GM12878 (cell line): ENCODE data around the gene COL9A1. TPM values are rescaled to one million over a fixed set of nuclear protein-coding genes. Genes with fewer than 3 reads are reported as not detected.

Source experiments
- ATAC-seq: fragments of 200-7000 bp; cut with Tn5 transposase; 3 replicates; pipeline ENCODE4 v1.9.1; 2020; ENCODE audit warnings: mild to moderate bottlenecking, moderate library complexity
- BruUV-seq: library from RNA; stranded (reverse); fragments of 400-500 nt; replicated peaks from 2 replicates; lab custom pipeline; 2021; lab: Mats Ljungman, UMichigan
- CTCF ChIA-PET: fragments of 300-600 bp; sonication (Branson Sonifier 250); formaldehyde crosslinking; extraction: SDS; loops from one replicate; lab custom pipeline; 2021; ENCODE audit warnings: inconsistent platforms; lab: Yijun Ruan, JAX
- POLR2A ChIA-PET: fragments of 350-600 bp; formaldehyde crosslinking; extraction: SDS; loops from one replicate; lab custom pipeline; 2021; ENCODE audit warnings: inconsistent platforms; lab: Charles Lee
- RAD21 ChIA-PET: fragments of 300-600 bp; sonication (Branson Sonifier 250); formaldehyde crosslinking; loops from one replicate; lab custom pipeline; 2023; ENCODE audit warnings: antibody characterized with exemption; ENCODE audit not compliant: unreplicated experiment; lab: Charles Lee
- SMC1A ChIA-PET: fragments of 300-600 bp; sonication (Branson Sonifier 250); formaldehyde crosslinking; loops from one replicate; lab custom pipeline; 2023; ENCODE audit not compliant: unreplicated experiment, uncharacterized antibody; lab: Charles Lee
- DNase-seq: peaks from one replicate; pipeline ENCODE4 v3.0.0-alpha.2; 2011; ENCODE audit warnings: low read depth, low spot score
- FAIRE-seq: peaks from 3 replicates; lab custom pipeline; 2011; peaks lifted over from hg19 to GRCh38; lab: Jason Lieb, UNC
- H2AFZ ChIP-seq: 2 replicates; pipeline ENCODE4 v1.6.0; 2011; ENCODE audit warnings: low read depth, low read length, control low read depth; ENCODE audit not compliant: control insufficient read depth
- H3K27ac ChIP-seq: 2 replicates; pipeline ENCODE4 v1.5.1; 2011; ENCODE audit warnings: control low read depth; ENCODE audit not compliant: control insufficient read depth, insufficient read depth
- H3K27me3 ChIP-seq, 2 experiments: replicated peaks in 1 of 2; 2 replicates each; pipeline versions ENCODE4 v1.6.0 to v1.6.1; 2011; ENCODE audit warnings: low read length in 1 of 2; ENCODE audit not compliant: control insufficient read depth in 2 of 2, insufficient read depth in 2 of 2
- H3K36me3 ChIP-seq, 2 experiments: 2 replicates each; pipeline ENCODE4 v1.5.1; 2011; ENCODE audit warnings: low read length in 1 of 2; ENCODE audit not compliant: control insufficient read depth in 2 of 2, insufficient read depth in 2 of 2
- H3K4me1 ChIP-seq: 2 replicates; pipeline ENCODE4 v1.6.1; 2011; ENCODE audit warnings: mild to moderate bottlenecking, low read length, moderate library complexity, mixed read lengths; ENCODE audit not compliant: control insufficient read depth, insufficient read depth
- H3K4me2 ChIP-seq: 2 replicates; pipeline ENCODE4 v1.6.0; 2011; ENCODE audit warnings: control low read depth; ENCODE audit not compliant: control insufficient read depth, insufficient read depth
- H3K4me3 ChIP-seq: fragments of 200-600 bp; sonication (generic); 2 replicates; pipeline ENCODE4 v1.5.1; 2016
- H3K79me2 ChIP-seq: 2 replicates; pipeline ENCODE4 v1.6.0; 2011; ENCODE audit warnings: low read length; ENCODE audit not compliant: control insufficient read depth, insufficient read depth
- H3K9ac ChIP-seq: 2 replicates; pipeline ENCODE4 v1.8.0; 2011; ENCODE audit warnings: low read length, control low read depth, mixed read lengths; ENCODE audit not compliant: control insufficient read depth, insufficient read depth
- H3K9me3 ChIP-seq: replicated peaks from 3 replicates; pipeline ENCODE4 v1.5.1; 2011; ENCODE audit warnings: mild to moderate bottlenecking, low read length; ENCODE audit not compliant: control insufficient read depth, insufficient read depth
- H4K20me1 ChIP-seq: 2 replicates; pipeline ENCODE4 v1.6.0; 2011; ENCODE audit not compliant: control insufficient read depth, insufficient read depth
- BACH1 ChIP-seq: fragments of 450-650 bp; IDR thresholded peaks from 2 replicates; pipeline ENCODE4 v1.6.1; 2017; ENCODE audit warnings: mild to moderate bottlenecking, borderline replicate concordance
- CBX3 ChIP-seq: fragments of 200-600 bp; sonication (generic); IDR thresholded peaks from 2 replicates; pipeline ENCODE4 v1.6.1; 2016; ENCODE audit warnings: low read depth, borderline replicate concordance
- FOS ChIP-seq: IDR thresholded peaks from 3 replicates; pipeline ENCODE4 v1.6.1; 2011; ENCODE audit warnings: borderline replicate concordance; ENCODE audit not compliant: insufficient read length; ENCODE audit errors: extremely low read depth
- FOXK2 ChIP-seq: fragments of 450-650 bp; IDR thresholded peaks from 2 replicates; pipeline ENCODE4 v1.6.1; 2017; ENCODE audit warnings: mild to moderate bottlenecking, moderate library complexity
- HCFC1 ChIP-seq: fragments of 150-350 bp; IDR thresholded peaks from 2 replicates; pipeline ENCODE4 v1.6.1; 2014; ENCODE audit warnings: low read length
- NR2C2 ChIP-seq: IDR thresholded peaks from 2 replicates; pipeline ENCODE4 v1.6.1; 2011; ENCODE audit warnings: borderline replicate concordance, low read depth; ENCODE audit not compliant: control insufficient read depth, insufficient read length
- TCF3 ChIP-seq: IDR thresholded peaks from 2 replicates; pipeline ENCODE4 v1.6.1; 2012; ENCODE audit warnings: low read depth, mild to moderate bottlenecking, low read length, borderline replicate concordance; ENCODE audit not compliant: insufficient read depth
- WRNIP1 ChIP-seq: IDR thresholded peaks from 2 replicates; pipeline ENCODE4 v1.6.1; 2011; ENCODE audit warnings: low read depth, low read length, improper control_type of control experiment, borderline replicate concordance
- ZNF384 ChIP-seq: IDR thresholded peaks from 2 replicates; pipeline ENCODE4 v1.6.1; 2012; ENCODE audit warnings: low read depth, mild to moderate bottlenecking, low read length, improper control_type of control experiment, borderline replicate concordance
- WGBS: methylation state at CpG from one replicate; pipeline ENCODE4 v1.1.6; 2016; ENCODE audit warnings: low lambda C conversion rate; ENCODE audit not compliant: insufficient replicate concordance, insufficient coverage; ENCODE audit errors: missing lambda C conversion rate; 5-methylcytosine and 5-hydroxymethylcytosine counted together
- in situ Hi-C: fragments of 300-500 bp; cut with MboI; formaldehyde crosslinking; loops from 9 replicates; pipeline ENCODE4 v1.14.3; 2018; ENCODE audit warnings: mixed read lengths
- intact Hi-C: fragments of 100-400 bp; cut with micrococcal nuclease; formaldehyde crosslinking; loops from one replicate; pipeline ENCODE4 v1.14.2; 2022; ENCODE audit not compliant: unreplicated experiment
- polyA plus RNA-seq, 11 experiments: library from polyadenylated mRNA; depleted of rRNA in 4 of 11; unstranded in 6 of 11; stranded (reverse) in 5 of 11; fragments of >200 nt; fragmentation: Nextera tagmentation in 4 of 11; fragmentation: Illumina TruSeq in 1 of 11; extraction: Ambion mirVana in 4 of 11; extraction: Trizol in 1 of 11; gene quantifications; 1 replicate in 1 of 11; 2 replicates in 10 of 11; pipeline versions ENCODE4 v1.2.1 to v1.2.3, GENCODE V29; 2011 to 2016; ENCODE audit warnings: inconsistent platforms in 2 of 11, missing spikeins in 2 of 11, low read depth in 1 of 11
- total RNA-seq, 4 experiments: library from RNA; depleted of rRNA in 3 of 4; stranded (reverse); fragments of >200 nt in 3 of 4; fragmentation: Illumina TruSeq in 1 of 4; extraction: Trizol in 1 of 4; gene quantifications; 2 replicates each; pipeline versions ENCODE4 v1.2.1 to v1.2.3, GENCODE V29; 2013 to 2021
- TF ChIP-seq, protein P1 (sequence below): IDR thresholded peaks from 2 replicates; pipeline ENCODE4 v1.6.1; 2012; ENCODE audit warnings: mild to moderate bottlenecking, low read depth, low read length
- TF ChIP-seq, protein P2 (sequence below): fragments of 450-650 bp; IDR thresholded peaks from 2 replicates; pipeline ENCODE4 v1.6.1; 2017; ENCODE audit warnings: mild to moderate bottlenecking
- TF ChIP-seq, protein P3 (sequence below): IDR thresholded peaks from 2 replicates; pipeline ENCODE4 v1.6.1; 2012; ENCODE audit warnings: low read depth, low read length, improper control_type of control experiment

COL9A1 gene
- total and polyA plus RNA-seq, 10 of the 15 experiments (the other 5 are each of a cell fraction or from before 2014, with no cell fraction given): not detected

DNA sequence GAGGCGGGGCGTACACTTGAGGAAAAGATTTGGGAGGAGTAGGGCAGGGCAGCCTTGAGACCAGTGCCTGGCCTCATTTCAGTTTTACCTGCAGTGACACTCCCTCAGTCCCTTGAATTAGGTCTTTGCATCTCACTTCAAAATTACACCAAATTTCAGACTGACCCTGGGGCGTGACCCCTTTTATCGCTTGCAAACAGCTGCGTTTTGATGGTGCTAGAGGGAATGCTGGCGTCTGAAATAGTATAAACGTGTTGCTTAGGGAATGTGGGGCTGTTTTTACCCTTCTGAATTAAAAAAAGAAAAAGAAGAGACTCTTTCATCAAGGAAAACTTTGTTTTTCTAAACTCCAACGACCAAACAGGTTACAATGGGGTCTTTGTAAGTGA, 21.0 kb downstream of the COL9A1 start:
- ATAC-seq (no peak), DNase-seq (no peak)
- in situ Hi-C loops: no loop called here
- POLR2A ChIA-PET: no interaction called here
- H3K36me3 ChIP-seq: no peaks in the 10 kb centered on the region
- TF ChIP-seq CBX3: no peak
- TF ChIP-seq, protein P1, sequence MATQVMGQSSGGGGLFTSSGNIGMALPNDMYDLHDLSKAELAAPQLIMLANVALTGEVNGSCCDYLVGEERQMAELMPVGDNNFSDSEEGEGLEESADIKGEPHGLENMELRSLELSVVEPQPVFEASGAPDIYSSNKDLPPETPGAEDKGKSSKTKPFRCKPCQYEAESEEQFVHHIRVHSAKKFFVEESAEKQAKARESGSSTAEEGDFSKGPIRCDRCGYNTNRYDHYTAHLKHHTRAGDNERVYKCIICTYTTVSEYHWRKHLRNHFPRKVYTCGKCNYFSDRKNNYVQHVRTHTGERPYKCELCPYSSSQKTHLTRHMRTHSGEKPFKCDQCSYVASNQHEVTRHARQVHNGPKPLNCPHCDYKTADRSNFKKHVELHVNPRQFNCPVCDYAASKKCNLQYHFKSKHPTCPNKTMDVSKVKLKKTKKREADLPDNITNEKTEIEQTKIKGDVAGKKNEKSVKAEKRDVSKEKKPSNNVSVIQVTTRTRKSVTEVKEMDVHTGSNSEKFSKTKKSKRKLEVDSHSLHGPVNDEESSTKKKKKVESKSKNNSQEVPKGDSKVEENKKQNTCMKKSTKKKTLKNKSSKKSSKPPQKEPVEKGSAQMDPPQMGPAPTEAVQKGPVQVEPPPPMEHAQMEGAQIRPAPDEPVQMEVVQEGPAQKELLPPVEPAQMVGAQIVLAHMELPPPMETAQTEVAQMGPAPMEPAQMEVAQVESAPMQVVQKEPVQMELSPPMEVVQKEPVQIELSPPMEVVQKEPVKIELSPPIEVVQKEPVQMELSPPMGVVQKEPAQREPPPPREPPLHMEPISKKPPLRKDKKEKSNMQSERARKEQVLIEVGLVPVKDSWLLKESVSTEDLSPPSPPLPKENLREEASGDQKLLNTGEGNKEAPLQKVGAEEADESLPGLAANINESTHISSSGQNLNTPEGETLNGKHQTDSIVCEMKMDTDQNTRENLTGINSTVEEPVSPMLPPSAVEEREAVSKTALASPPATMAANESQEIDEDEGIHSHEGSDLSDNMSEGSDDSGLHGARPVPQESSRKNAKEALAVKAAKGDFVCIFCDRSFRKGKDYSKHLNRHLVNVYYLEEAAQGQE: no peak
- TF ChIP-seq BACH1: no peak
- no peak for TF ChIP-seq ZNF384
- TF ChIP-seq FOS: no peak
- TF ChIP-seq, protein P2, sequence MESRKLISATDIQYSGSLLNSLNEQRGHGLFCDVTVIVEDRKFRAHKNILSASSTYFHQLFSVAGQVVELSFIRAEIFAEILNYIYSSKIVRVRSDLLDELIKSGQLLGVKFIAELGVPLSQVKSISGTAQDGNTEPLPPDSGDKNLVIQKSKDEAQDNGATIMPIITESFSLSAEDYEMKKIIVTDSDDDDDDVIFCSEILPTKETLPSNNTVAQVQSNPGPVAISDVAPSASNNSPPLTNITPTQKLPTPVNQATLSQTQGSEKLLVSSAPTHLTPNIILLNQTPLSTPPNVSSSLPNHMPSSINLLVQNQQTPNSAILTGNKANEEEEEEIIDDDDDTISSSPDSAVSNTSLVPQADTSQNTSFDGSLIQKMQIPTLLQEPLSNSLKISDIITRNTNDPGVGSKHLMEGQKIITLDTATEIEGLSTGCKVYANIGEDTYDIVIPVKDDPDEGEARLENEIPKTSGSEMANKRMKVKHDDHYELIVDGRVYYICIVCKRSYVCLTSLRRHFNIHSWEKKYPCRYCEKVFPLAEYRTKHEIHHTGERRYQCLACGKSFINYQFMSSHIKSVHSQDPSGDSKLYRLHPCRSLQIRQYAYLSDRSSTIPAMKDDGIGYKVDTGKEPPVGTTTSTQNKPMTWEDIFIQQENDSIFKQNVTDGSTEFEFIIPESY: no peak
- TF ChIP-seq WRNIP1: no peak
- TF ChIP-seq, protein P3, sequence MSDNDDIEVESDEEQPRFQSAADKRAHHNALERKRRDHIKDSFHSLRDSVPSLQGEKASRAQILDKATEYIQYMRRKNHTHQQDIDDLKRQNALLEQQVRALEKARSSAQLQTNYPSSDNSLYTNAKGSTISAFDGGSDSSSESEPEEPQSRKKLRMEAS: no peak
- no peak for TF ChIP-seq NR2C2
- no peak for TF ChIP-seq FOXK2
- no peak for TF ChIP-seq TCF3
- no peak for TF ChIP-seq HCFC1
- TF ChIP-seq, all 136 proteins: peak for 0
- SMC1A ChIA-PET: no interaction called here
- RAD21 ChIA-PET: no interaction called here
- no peak overlapping the region for H3K4me2 ChIP-seq
- H3K4me3 ChIP-seq: no peak overlapping the region
- H2AFZ ChIP-seq: no peak overlapping the region
- CTCF ChIA-PET: no interaction called here
- peaks cover 3 to 4% of the 10 kb centered on the region in 2 experiments for H3K27me3 ChIP-seq
- BruUV-seq: no TSS peak
- no peaks in the 10 kb centered on the region for H4K20me1 ChIP-seq
- no peaks in the 10 kb centered on the region for H3K9me3 ChIP-seq
- WGBS: 16% methylated on average over 8 of the region's 8 CpGs
- H3K27ac ChIP-seq: no peak overlapping the region
- intact Hi-C loops: no loop called here
- H3K4me1 ChIP-seq: no peaks in the 10 kb centered on the region
- FAIRE-seq: no peak
- no peak overlapping the region for H3K9ac ChIP-seq
- H3K79me2 ChIP-seq: no peaks in the 10 kb centered on the region
